K562 (cell line): ENCODE data around the gene ICA1L. TPM values are rescaled to one million over a fixed set of nuclear protein-coding genes. Genes with fewer than 3 reads are reported as not detected.

Experiments
- ASH1L ChIP-seq: fragments of 450-650 bp; IDR thresholded peaks from 2 replicates; pipeline ENCODE4 v1.6.1; 2018; ENCODE audit warnings: borderline replicate concordance, mild to moderate bottlenecking, low read depth; ENCODE audit not compliant: partially characterized antibody
- BCOR ChIP-seq: fragments of 450-650 bp; IDR thresholded peaks from 2 replicates; pipeline ENCODE4 v1.6.1; 2016
- CGGBP1 ChIP-seq: fragments of 250-450 bp; sonication (Bioruptor Pico); IDR thresholded peaks from 2 replicates; pipeline ENCODE4 v1.9.0; 2021; ENCODE audit warnings: mild to moderate bottlenecking
- CXXC5 ChIP-seq: fragments of 250-450 bp; sonication (Bioruptor Pico); IDR thresholded peaks from 2 replicates; pipeline ENCODE4 v1.8.0; 2022; ENCODE audit warnings: inconsistent platforms, mild to moderate bottlenecking, moderate library complexity
- GABPB2 ChIP-seq: fragments of 250-450 bp; sonication (Bioruptor Pico); conservative IDR thresholded peaks from 2 replicates; pipeline ENCODE4 v1.5.1; 2021; ENCODE audit warnings: mild to moderate bottlenecking
- IRF9 ChIP-seq: fragments of 450-650 bp; IDR thresholded peaks from 2 replicates; pipeline ENCODE4 v1.6.1; 2016; ENCODE audit warnings: missing biosample characterization, missing genetic modification characterization
- NR0B1 ChIP-seq: fragments of 450-650 bp; IDR thresholded peaks from one replicate; pipeline ENCODE4 v1.6.1; 2018; ENCODE audit warnings: mild to moderate bottlenecking, moderate library complexity; ENCODE audit not compliant: partially characterized antibody
- NR2C2 ChIP-seq, 2 experiments: fragments of 200-800 bp in 1 of 2; sonication (Bioruptor generic) in 1 of 2; sonication (generic) in 1 of 2; formaldehyde crosslinking in 1 of 2; IDR thresholded peaks; 2 replicates each; pipeline versions ENCODE4 v1.6.1 to v1.8.0; 2016 to 2022; ENCODE audit warnings: mild to moderate bottlenecking in 1 of 2, missing compliant biosample characterization in 1 of 2, missing genetic modification characterization in 1 of 2, missing genetic modification reagents in 1 of 2
- NR3C1 ChIP-seq: sonication (generic); formaldehyde crosslinking; IDR thresholded peaks from 2 replicates; pipeline ENCODE4 v1.8.1; 2022; ENCODE audit warnings: missing genetic modification reagents
- PHB ChIP-seq: fragments of 250-450 bp; sonication (Bioruptor Pico); IDR thresholded peaks from 2 replicates; pipeline ENCODE4 v1.5.0; 2021
- PPARD ChIP-seq: fragments of 250-450 bp; sonication (Bioruptor Pico); IDR thresholded peaks from 2 replicates; pipeline ENCODE4 v1.8.0; 2022; ENCODE audit warnings: inconsistent platforms, mild to moderate bottlenecking, moderate library complexity
- PTBP1 ChIP-seq: fragments of 200-400 bp; formaldehyde crosslinking; IDR thresholded peaks from 2 replicates; pipeline ENCODE4 v1.6.1; 2017; ENCODE audit warnings: low read depth, low read length
- RBBP5 ChIP-seq: fragments of 200-600 bp; sonication (generic); IDR thresholded peaks from 2 replicates; pipeline ENCODE4 v1.6.1; 2012; ENCODE audit warnings: borderline replicate concordance, mild to moderate bottlenecking, low read length, control low read depth, inconsistent platforms; ENCODE audit not compliant: insufficient read depth, poor library complexity, severe bottlenecking
- RBFOX2 ChIP-seq: fragments of 200-400 bp; formaldehyde crosslinking; IDR thresholded peaks from 2 replicates; pipeline ENCODE4 v1.6.1; 2017; ENCODE audit warnings: low read depth, mild to moderate bottlenecking, low read length, moderate library complexity
- SRSF3 ChIP-seq: fragments of 200-400 bp; formaldehyde crosslinking; IDR thresholded peaks from 2 replicates; pipeline ENCODE4 v1.6.1; 2016; ENCODE audit warnings: mild to moderate bottlenecking, low read length, moderate library complexity; ENCODE audit not compliant: insufficient read depth
- STAT5B ChIP-seq: fragments of 250-450 bp; sonication (Bioruptor Pico); IDR thresholded peaks from 2 replicates; pipeline ENCODE4 v1.8.0; 2021; ENCODE audit warnings: mild to moderate bottlenecking, inconsistent platforms
- TCF3 ChIP-seq: sonication (generic); formaldehyde crosslinking; IDR thresholded peaks from 2 replicates; pipeline ENCODE4 v1.4.0; 2020; ENCODE audit warnings: mild to moderate bottlenecking, missing genetic modification reagents
- ZNF316 ChIP-seq: fragments of 450-650 bp; IDR thresholded peaks from 2 replicates; pipeline ENCODE4 v1.6.1; 2016
- ZNF449 ChIP-seq: fragments of 250-450 bp; sonication (Bioruptor Pico); IDR thresholded peaks from 2 replicates; pipeline ENCODE4 v1.8.0; 2022; ENCODE audit warnings: moderate library complexity, mild to moderate bottlenecking, inconsistent platforms
- ZNF740 ChIP-seq, 3 experiments: fragments of 200-800 bp in 1 of 3; sonication (Bioruptor generic) in 1 of 3; sonication (generic) in 1 of 3; formaldehyde crosslinking in 1 of 3; IDR thresholded peaks; 2 replicates each; pipeline versions ENCODE4 v1.6.1 to v1.8.0; 2016 to 2022; ENCODE audit warnings: mild to moderate bottlenecking in 2 of 3, missing compliant biosample characterization in 2 of 3, missing genetic modification characterization in 2 of 3, missing genetic modification reagents in 1 of 3
- polyA plus RNA-seq, 8 experiments: library from polyadenylated mRNA; depleted of rRNA in 4 of 8; stranded (reverse) in 5 of 8; unstranded in 3 of 8; fragments of >200 nt; fragmentation: Nextera tagmentation in 2 of 8; fragmentation: Illumina TruSeq in 1 of 8; extraction: Ambion mirVana in 2 of 8; extraction: Trizol in 1 of 8; gene quantifications; 2 replicates each; pipeline versions ENCODE4 v1.2.1 to v1.2.3, GENCODE V29; 2011 to 2014; ENCODE audit warnings: inconsistent platforms in 1 of 8, missing spikeins in 1 of 8
- total RNA-seq, 7 experiments: library from RNA; depleted of rRNA in 6 of 7; stranded (reverse); fragments of >200 nt in 6 of 7; fragmentation: Illumina TruSeq in 2 of 7; extraction: Trizol in 2 of 7; gene quantifications; 2 replicates each; pipeline versions ENCODE4 v1.2.1 to v1.2.3, GENCODE V29; 2011 to 2021; ENCODE audit warnings: low replicate concordance in 1 of 7

ICA1L gene
- total and polyA plus RNA-seq, 9 of the 15 experiments (the other 6 are each of a cell fraction or from before 2014, with no cell fraction given) = 0.57 to 1.7 (median 1.1) TPM

- no peak for TF ChIP-seq NR0B1
- no peak for TF ChIP-seq IRF9 (tag)
- TF ChIP-seq NR3C1 = no peak
- no peak for TF ChIP-seq STAT5B (CRISPR knock-in tag)
- peak; percentile 73 for TF ChIP-seq RBFOX2
- no peak for TF ChIP-seq PPARD (CRISPR knock-in tag)
- no peak for TF ChIP-seq ASH1L
- no peak for TF ChIP-seq SRSF3
- TF ChIP-seq ZNF740 (CRISPR knock-in tag; IDR thresholded peaks at IDR 0.05) = no peak
- TF ChIP-seq ZNF740 (tag; IDR thresholded peaks at IDR 0.05) = no peak
- no peak for TF ChIP-seq PTBP1
- no peak for TF ChIP-seq ZNF316
- peak; percentile 75 for TF ChIP-seq CXXC5 (CRISPR knock-in tag)
- peak; percentile 95 for TF ChIP-seq RBBP5
- TF ChIP-seq TCF3 (CRISPR knock-in tag) = no peak
- TF ChIP-seq ZNF449 (CRISPR knock-in tag) = no peak
- TF ChIP-seq GABPB2 (CRISPR knock-in tag) = no peak
- no peak for TF ChIP-seq CGGBP1 (CRISPR knock-in tag)
- TF ChIP-seq BCOR = no peak
- no peak for TF ChIP-seq NR2C2 (CRISPR knock-in tag; IDR thresholded peaks at IDR 0.05)
- TF ChIP-seq NR2C2 (tag; IDR thresholded peaks at IDR 0.05) = no peak
- no peak for TF ChIP-seq PHB (CRISPR knock-in tag)
These were observed at the start of gene ICA1L (continued) for GRCh38 chr2:202871300-202872141.
